GM23338 (cell line): ENCODE results near the gene SNRNP35. TPM values are rescaled to one million over a fixed set of nuclear protein-coding genes. Genes with fewer than 3 reads are reported as not detected.
A peak's percentile ranks its signal among the peaks of the same experiment; 100 is the strongest.
"Not testable (repeated sequence)": the region's sequence is repeated elsewhere in the genome, so short reads cannot be mapped to it uniquely, and the experiment has no call there.

Experiments
- ATAC-seq: fragments of 200-7000 bp; cut with Tn5 transposase; 3 replicates; pipeline ENCODE4 v1.9.1; 2020
- DNase-seq: peaks from one replicate; pipeline ENCODE4 v3.0.0-alpha.2; 2015; ENCODE audit warnings: low spot score
- H2AFZ ChIP-seq: fragments of 200-600 bp; sonication (generic); 2 replicates; pipeline ENCODE4 v1.8.0; 2016; ENCODE audit warnings: antibody characterized with exemption, mild to moderate bottlenecking, moderate library complexity
- H3F3A ChIP-seq: fragments of 200-600 bp; sonication (generic); replicated peaks from 2 replicates; pipeline ENCODE4 v1.8.0; 2017; ENCODE audit warnings: antibody characterized with exemption, mixed run types, low read depth
- H3K27ac ChIP-seq: fragments of 200-600 bp; sonication (generic); 2 replicates; pipeline ENCODE4 v1.6.1; 2016; ENCODE audit warnings: low read depth
- H3K27me3 ChIP-seq: fragments of 200-600 bp; sonication (generic); 2 replicates; pipeline ENCODE4 v1.8.0; 2016; ENCODE audit warnings: mild to moderate bottlenecking, mixed run types, moderate library complexity; ENCODE audit not compliant: insufficient read depth
- H3K36me3 ChIP-seq: fragments of 200-600 bp; sonication (generic); 2 replicates; pipeline ENCODE4 v1.8.0; 2016; ENCODE audit warnings: mild to moderate bottlenecking; ENCODE audit not compliant: insufficient read depth
- H3K4me1 ChIP-seq: fragments of 200-600 bp; sonication (generic); 2 replicates; pipeline ENCODE4 v1.8.0; 2016; ENCODE audit warnings: mild to moderate bottlenecking, moderate library complexity; ENCODE audit not compliant: insufficient read depth
- H3K4me2 ChIP-seq: fragments of 200-600 bp; sonication (generic); 2 replicates; pipeline ENCODE4 v1.7.1; 2017; ENCODE audit warnings: mixed run types
- H3K4me3 ChIP-seq: fragments of 200-600 bp; sonication (generic); 2 replicates; pipeline ENCODE4 v1.6.1; 2016; ENCODE audit warnings: mixed run types
- H3K79me2 ChIP-seq: fragments of 200-600 bp; sonication (generic); replicated peaks from 2 replicates; pipeline ENCODE4 v1.8.0; 2017; ENCODE audit warnings: mild to moderate bottlenecking; ENCODE audit not compliant: insufficient read depth
- H3K9me2 ChIP-seq: fragments of 200-600 bp; sonication (generic); 2 replicates; pipeline ENCODE4 v1.8.0; 2017; ENCODE audit not compliant: insufficient read depth
- H4K20me1 ChIP-seq: fragments of 200-600 bp; sonication (generic); replicated peaks from 2 replicates; pipeline ENCODE4 v1.8.0; 2017; ENCODE audit warnings: mild to moderate bottlenecking; ENCODE audit not compliant: insufficient read depth
- H3K27ac Mint-ChIP-seq: 2 replicates; pipeline ENCODE4 v1.8.0; 2020; ENCODE audit warnings: inconsistent platforms, mild to moderate bottlenecking, moderate library complexity, mixed read lengths
- H3K27me3 Mint-ChIP-seq: 3 replicates; pipeline ENCODE4 v1.8.0; 2022; ENCODE audit warnings: low read depth, mild to moderate bottlenecking, moderate library complexity, mixed read lengths, inconsistent platforms; ENCODE audit not compliant: insufficient read depth, poor library complexity
- H3K36me3 Mint-ChIP-seq: 3 replicates; pipeline ENCODE4 v1.8.0; 2021; ENCODE audit warnings: low read depth, mild to moderate bottlenecking, inconsistent platforms, moderate library complexity, mixed read lengths
- H3K4me1 Mint-ChIP-seq: 3 replicates; pipeline ENCODE4 v1.8.0; 2020; ENCODE audit warnings: mild to moderate bottlenecking, inconsistent platforms, mixed read lengths
- H3K4me3 Mint-ChIP-seq: 3 replicates; pipeline ENCODE4 v1.8.0; 2021; ENCODE audit warnings: moderate library complexity, mild to moderate bottlenecking, inconsistent platforms, mixed read lengths
- H3K9me3 Mint-ChIP-seq: 3 replicates; pipeline ENCODE4 v1.8.0; 2020; ENCODE audit warnings: moderate library complexity, mild to moderate bottlenecking, inconsistent platforms, mixed read lengths
- EZH2phosphoT487 ChIP-seq: fragments of 200-600 bp; sonication (generic); IDR thresholded peaks from one replicate; pipeline ENCODE4 v1.8.1; 2018; ENCODE audit warnings: antibody characterized with exemption; ENCODE audit not compliant: unreplicated experiment
- JUNB ChIP-seq: IDR thresholded peaks from one replicate; pipeline ENCODE4 v1.6.1; 2016; ENCODE audit warnings: antibody characterized with exemption; ENCODE audit not compliant: unreplicated experiment
- NANOG ChIP-seq: IDR thresholded peaks from 2 replicates; pipeline ENCODE4 v1.6.1; 2016; ENCODE audit warnings: antibody characterized with exemption, borderline replicate concordance
- STAT1 ChIP-seq: IDR thresholded peaks from one replicate; pipeline ENCODE4 v1.6.1; 2016; ENCODE audit warnings: antibody characterized with exemption; ENCODE audit not compliant: unreplicated experiment
- ZNF114 ChIP-seq: fragments of 250-450 bp; sonication (Bioruptor Pico); IDR thresholded peaks from 2 replicates; pipeline ENCODE4 v1.5.0; 2020; ENCODE audit warnings: mild to moderate bottlenecking, moderate library complexity
- ZNF331 ChIP-seq: fragments of 250-450 bp; sonication (Bioruptor Pico); IDR thresholded peaks from 2 replicates; pipeline ENCODE4 v1.5.0; 2020; ENCODE audit warnings: low read depth, mild to moderate bottlenecking, moderate library complexity
- polyA plus RNA-seq: library from polyadenylated mRNA; unstranded; fragments of >200 nt; fragmentation: Nextera tagmentation; extraction: Ambion mirVana; gene quantifications from 2 replicates; pipeline ENCODE4 v1.2.1, GENCODE V29; 2016
- total RNA-seq: library from RNA; depleted of rRNA; stranded (reverse); fragments of >200 nt; shearing (Covaris generic); gene quantifications from 2 replicates; pipeline ENCODE4 v1.2.3, GENCODE V29; 2014
- TF ChIP-seq, protein P1 (sequence below): IDR thresholded peaks from one replicate; pipeline ENCODE4 v1.6.1; 2018; ENCODE audit warnings: antibody characterized with exemption; ENCODE audit not compliant: unreplicated experiment
- TF ChIP-seq, protein P2 (sequence below): fragments of 250-450 bp; sonication (Bioruptor Pico); IDR thresholded peaks from 2 replicates; pipeline ENCODE4 v1.5.0; 2020; ENCODE audit warnings: mild to moderate bottlenecking, moderate library complexity

Gene SNRNP35
- total and polyA plus RNA-seq, 2 experiments from 2014 or later: 8.4 to 38.4 TPM

DNA sequence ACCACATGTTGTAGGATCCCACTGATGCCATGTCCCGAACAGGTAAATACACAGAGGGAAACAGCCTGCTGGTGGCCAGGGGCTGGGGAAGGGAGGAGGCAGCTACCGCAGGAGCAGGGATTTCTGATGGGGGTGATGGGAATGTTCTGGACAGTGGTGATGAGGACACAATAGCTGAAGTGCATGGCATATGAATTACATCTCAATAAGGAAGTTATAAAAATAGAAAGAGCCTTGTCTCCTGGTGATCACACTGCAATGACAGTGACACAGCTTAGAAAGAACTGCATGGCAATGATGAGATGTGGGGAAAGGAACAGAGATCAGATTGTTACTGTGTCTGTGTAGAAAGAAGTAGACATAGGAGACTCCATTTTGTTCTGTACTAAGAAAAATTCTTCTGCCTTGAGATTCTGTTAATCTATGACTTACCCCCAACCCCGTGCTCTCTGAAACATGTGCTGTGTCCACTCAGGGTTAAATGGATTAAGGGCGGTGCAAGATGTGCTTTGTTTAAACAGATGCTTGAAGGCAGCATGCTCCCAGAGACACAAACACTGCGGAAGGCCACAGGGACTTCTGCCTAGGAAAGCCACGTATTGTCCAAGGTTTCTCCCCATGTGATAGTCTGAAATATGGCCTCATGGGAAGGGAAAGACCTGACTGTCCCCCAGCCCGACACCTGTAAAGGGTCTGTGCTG is 34.5 kb downstream of the SNRNP35 start:
- H3K27me3 Mint-ChIP-seq, DNase-seq, H3K4me1 ChIP-seq, H3K27me3 ChIP-seq, H4K20me1 ChIP-seq, H2AFZ ChIP-seq, H3F3A ChIP-seq, H3K4me3 ChIP-seq, H3K9me3 Mint-ChIP-seq, ATAC-seq, H3K4me2 ChIP-seq, H3K9me2 ChIP-seq, H3K27ac Mint-ChIP-seq, H3K79me2 ChIP-seq, H3K36me3 ChIP-seq, H3K27ac ChIP-seq, H3K4me3 Mint-ChIP-seq, H3K36me3 Mint-ChIP-seq: not testable (repeated sequence)
- peaks cover 14% of the 10 kb centered on the region for H3K4me1 Mint-ChIP-seq

DNA sequence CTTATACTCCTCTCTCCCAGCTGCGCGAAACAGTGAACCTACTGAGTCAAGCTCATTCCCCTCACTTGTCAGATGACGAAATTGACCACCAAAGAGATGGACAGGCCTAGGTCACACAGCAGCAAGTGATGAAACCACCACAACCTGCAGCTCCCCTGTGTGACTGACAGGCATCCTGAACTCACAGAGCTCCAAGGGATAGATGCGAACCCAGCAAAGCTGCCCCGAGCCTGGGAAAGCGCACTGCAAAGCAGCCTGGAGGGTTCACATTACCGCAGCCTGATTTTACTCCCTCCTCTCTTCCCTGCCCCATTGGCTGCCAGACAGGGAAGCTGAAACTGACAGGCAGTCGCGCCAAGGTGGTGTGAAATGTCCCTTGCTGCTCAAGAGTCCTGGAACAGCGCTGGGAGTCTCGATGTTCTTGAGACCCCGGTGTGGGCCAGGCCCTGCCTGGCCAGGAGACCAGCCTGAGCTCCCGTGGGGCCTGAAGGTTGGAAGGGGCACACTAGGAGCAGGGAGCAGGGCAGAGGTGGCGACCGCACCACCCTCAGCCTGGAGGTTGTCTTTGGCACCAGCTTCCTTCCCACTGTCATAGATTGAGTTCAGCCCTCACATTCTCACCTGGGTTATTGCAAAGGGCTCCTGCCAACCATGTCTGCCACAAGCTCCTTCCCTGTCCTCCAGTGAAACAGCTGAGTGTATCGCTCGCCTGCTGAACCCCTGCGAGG is 36.3 kb downstream of the SNRNP35 start:
- H3K36me3 ChIP-seq: no peaks in the 10 kb centered on the region
- H3K9me3 Mint-ChIP-seq: no peaks in the 10 kb centered on the region
- no peaks in the 10 kb centered on the region for H3F3A ChIP-seq
- H3K27ac ChIP-seq: 0 out of 2 replicates have a peak overlapping the region, but pooled peaks have one; percentile 32
- no peaks in the 10 kb centered on the region for H3K4me1 ChIP-seq
- H3K27me3 Mint-ChIP-seq: peaks cover under 1% of the 10 kb centered on the region
- H2AFZ ChIP-seq: no peak overlapping the region
- no peaks in the 10 kb centered on the region for H3K9me2 ChIP-seq
- peak; percentile 70 for ATAC-seq
- H3K4me1 Mint-ChIP-seq: peaks cover 7% of the 10 kb centered on the region
- H3K36me3 Mint-ChIP-seq: peaks cover 3% of the 10 kb centered on the region; the same call in 1 of the 3 replicates
- H3K4me3 Mint-ChIP-seq: no peak overlapping the region
- DNase-seq: peak; percentile 37
- no peaks in the 10 kb centered on the region for H3K27me3 ChIP-seq
- no peak for TF ChIP-seq STAT1
- TF ChIP-seq JUNB: no peak
- TF ChIP-seq, protein P1, sequence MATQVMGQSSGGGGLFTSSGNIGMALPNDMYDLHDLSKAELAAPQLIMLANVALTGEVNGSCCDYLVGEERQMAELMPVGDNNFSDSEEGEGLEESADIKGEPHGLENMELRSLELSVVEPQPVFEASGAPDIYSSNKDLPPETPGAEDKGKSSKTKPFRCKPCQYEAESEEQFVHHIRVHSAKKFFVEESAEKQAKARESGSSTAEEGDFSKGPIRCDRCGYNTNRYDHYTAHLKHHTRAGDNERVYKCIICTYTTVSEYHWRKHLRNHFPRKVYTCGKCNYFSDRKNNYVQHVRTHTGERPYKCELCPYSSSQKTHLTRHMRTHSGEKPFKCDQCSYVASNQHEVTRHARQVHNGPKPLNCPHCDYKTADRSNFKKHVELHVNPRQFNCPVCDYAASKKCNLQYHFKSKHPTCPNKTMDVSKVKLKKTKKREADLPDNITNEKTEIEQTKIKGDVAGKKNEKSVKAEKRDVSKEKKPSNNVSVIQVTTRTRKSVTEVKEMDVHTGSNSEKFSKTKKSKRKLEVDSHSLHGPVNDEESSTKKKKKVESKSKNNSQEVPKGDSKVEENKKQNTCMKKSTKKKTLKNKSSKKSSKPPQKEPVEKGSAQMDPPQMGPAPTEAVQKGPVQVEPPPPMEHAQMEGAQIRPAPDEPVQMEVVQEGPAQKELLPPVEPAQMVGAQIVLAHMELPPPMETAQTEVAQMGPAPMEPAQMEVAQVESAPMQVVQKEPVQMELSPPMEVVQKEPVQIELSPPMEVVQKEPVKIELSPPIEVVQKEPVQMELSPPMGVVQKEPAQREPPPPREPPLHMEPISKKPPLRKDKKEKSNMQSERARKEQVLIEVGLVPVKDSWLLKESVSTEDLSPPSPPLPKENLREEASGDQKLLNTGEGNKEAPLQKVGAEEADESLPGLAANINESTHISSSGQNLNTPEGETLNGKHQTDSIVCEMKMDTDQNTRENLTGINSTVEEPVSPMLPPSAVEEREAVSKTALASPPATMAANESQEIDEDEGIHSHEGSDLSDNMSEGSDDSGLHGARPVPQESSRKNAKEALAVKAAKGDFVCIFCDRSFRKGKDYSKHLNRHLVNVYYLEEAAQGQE: no peak
- TF ChIP-seq NANOG: no peak
- no peak for TF ChIP-seq ZNF331 (CRISPR knock-in tag)
- TF ChIP-seq ZNF114 (CRISPR knock-in tag): no peak
- TF ChIP-seq, protein P2, sequence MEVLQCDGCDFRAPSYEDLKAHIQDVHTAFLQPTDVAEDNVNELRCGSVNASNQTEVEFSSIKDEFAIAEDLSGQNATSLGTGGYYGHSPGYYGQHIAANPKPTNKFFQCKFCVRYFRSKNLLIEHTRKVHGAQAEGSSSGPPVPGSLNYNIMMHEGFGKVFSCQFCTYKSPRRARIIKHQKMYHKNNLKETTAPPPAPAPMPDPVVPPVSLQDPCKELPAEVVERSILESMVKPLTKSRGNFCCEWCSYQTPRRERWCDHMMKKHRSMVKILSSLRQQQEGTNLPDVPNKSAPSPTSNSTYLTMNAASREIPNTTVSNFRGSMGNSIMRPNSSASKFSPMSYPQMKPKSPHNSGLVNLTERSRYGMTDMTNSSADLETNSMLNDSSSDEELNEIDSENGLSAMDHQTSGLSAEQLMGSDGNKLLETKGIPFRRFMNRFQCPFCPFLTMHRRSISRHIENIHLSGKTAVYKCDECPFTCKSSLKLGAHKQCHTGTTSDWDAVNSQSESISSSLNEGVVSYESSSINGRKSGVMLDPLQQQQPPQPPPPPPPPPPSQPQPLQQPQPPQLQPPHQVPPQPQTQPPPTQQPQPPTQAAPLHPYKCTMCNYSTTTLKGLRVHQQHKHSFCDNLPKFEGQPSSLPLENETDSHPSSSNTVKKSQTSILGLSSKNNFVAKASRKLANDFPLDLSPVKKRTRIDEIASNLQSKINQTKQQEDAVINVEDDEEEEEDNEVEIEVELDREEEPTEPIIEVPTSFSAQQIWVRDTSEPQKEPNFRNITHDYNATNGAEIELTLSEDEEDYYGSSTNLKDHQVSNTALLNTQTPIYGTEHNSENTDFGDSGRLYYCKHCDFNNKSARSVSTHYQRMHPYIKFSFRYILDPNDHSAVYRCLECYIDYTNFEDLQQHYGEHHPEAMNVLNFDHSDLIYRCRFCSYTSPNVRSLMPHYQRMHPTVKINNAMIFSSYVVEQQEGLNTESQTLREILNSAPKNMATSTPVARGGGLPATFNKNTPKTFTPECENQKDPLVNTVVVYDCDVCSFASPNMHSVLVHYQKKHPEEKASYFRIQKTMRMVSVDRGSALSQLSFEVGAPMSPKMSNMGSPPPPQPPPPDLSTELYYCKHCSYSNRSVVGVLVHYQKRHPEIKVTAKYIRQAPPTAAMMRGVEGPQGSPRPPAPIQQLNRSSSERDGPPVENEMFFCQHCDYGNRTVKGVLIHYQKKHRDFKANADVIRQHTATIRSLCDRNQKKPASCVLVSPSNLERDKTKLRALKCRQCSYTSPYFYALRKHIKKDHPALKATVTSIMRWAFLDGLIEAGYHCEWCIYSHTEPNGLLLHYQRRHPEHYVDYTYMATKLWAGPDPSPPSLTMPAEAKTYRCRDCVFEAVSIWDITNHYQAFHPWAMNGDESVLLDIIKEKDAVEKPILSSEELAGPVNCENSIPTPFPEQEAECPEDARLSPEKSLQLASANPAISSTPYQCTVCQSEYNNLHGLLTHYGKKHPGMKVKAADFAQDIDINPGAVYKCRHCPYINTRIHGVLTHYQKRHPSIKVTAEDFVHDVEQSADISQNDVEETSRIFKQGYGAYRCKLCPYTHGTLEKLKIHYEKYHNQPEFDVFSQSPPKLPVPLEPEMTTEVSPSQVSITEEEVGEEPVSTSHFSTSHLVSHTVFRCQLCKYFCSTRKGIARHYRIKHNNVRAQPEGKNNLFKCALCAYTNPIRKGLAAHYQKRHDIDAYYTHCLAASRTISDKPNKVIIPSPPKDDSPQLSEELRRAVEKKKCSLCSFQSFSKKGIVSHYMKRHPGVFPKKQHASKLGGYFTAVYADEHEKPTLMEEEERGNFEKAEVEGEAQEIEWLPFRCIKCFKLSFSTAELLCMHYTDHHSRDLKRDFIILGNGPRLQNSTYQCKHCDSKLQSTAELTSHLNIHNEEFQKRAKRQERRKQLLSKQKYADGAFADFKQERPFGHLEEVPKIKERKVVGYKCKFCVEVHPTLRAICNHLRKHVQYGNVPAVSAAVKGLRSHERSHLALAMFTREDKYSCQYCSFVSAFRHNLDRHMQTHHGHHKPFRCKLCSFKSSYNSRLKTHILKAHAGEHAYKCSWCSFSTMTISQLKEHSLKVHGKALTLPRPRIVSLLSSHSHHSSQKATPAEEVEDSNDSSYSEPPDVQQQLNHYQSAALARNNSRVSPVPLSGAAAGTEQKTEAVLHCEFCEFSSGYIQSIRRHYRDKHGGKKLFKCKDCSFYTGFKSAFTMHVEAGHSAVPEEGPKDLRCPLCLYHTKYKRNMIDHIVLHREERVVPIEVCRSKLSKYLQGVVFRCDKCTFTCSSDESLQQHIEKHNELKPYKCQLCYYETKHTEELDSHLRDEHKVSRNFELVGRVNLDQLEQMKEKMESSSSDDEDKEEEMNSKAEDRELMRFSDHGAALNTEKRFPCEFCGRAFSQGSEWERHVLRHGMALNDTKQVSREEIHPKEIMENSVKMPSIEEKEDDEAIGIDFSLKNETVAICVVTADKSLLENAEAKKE (CRISPR knock-in tag): no peak
- no peak for TF ChIP-seq EZH2phosphoT487
- no peaks in the 10 kb centered on the region for H3K79me2 ChIP-seq
- peak overlapping the region; percentile 41; the same call in 1 of the 2 replicates for H3K27ac Mint-ChIP-seq
- H3K4me2 ChIP-seq: no peak overlapping the region
- H3K4me3 ChIP-seq: no peak overlapping the region
- no peaks in the 10 kb centered on the region for H4K20me1 ChIP-seq
